Activated CD4-positive, alpha-beta T cell treated with anti-CD3 and anti-CD28 coated beads, Interleukin-2, amount 10 ng/mL, durations not matched to agents 24 days and 14 days (primary cell): ENCODE results near the gene MAOB. TPM values are rescaled to one million over a fixed set of nuclear protein-coding genes. Genes with fewer than 3 reads are reported as not detected.

Experiments used
- DNase-seq: peaks from one replicate; pipeline ENCODE4 v3.0.0; 2022
- H3K27ac Mint-ChIP-seq: one replicate; pipeline ENCODE4 v1.8.0; 2022; ENCODE audit warnings: mild to moderate bottlenecking, mixed read lengths
- H3K27me3 Mint-ChIP-seq: one replicate; pipeline ENCODE4 v1.8.0; 2022; ENCODE audit warnings: mixed read lengths
- H3K36me3 Mint-ChIP-seq: one replicate; pipeline ENCODE4 v1.8.0; 2022; ENCODE audit warnings: low read depth, mild to moderate bottlenecking, mixed read lengths
- H3K4me1 Mint-ChIP-seq: one replicate; pipeline ENCODE4 v1.8.0; 2021; ENCODE audit warnings: mixed read lengths
- H3K4me3 Mint-ChIP-seq: one replicate; pipeline ENCODE4 v1.8.0; 2022; ENCODE audit warnings: mild to moderate bottlenecking, moderate library complexity, mixed read lengths
- H3K9me3 Mint-ChIP-seq: one replicate; pipeline ENCODE4 v1.8.0; 2021; ENCODE audit warnings: mixed read lengths
- intact Hi-C: fragments of 100-400 bp; cut with micrococcal nuclease; formaldehyde crosslinking; loops from one replicate; pipeline ENCODE4 v1.15.1; 2023
- total RNA-seq: library from RNA; stranded (reverse); gene quantifications from 2 replicates; pipeline ENCODE4 v1.2.3, GENCODE V29; 2022

The MAOB gene
- total RNA-seq, 1 donor from 2014 or later = not detected

- Mint-ChIP-seq H3K27me3 (peaks cover 3% of the 10 kb centered on the region), H3K9me3 (no peaks in the 10 kb centered on the region), H3K4me1 (no peaks in the 10 kb centered on the region), H3K27ac (no peak overlapping the region), H3K36me3 (no peaks in the 10 kb centered on the region), H3K4me3 (no peak overlapping the region)
- no peak for DNase-seq
- intact Hi-C loops = no loop called here
Measured at GRCh38 chrX:43845776-43846175, 36.5 kb downstream of the MAOB start.

DNA sequence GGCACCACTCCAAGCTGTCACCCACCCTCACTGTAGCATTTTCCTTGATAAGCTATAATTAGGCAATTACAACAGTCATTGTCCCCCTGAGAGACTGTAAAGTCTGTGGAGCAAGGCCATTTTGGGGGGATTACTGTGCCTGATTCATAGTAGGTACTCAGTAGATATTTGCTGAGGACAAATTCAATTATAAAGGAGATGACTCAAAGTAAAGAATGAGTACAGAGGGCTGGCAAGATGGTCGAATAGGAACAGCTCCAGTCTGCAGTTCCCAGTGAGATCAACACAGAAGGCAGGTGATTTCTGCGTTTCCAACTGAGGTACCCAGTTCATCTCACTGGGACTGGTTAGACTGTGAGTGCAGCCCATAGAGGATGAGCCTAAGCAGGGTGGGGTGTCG lies 42.0 kb downstream of the MAOB start:
- no peak for DNase-seq
- no peak overlapping the region for H3K27ac Mint-ChIP-seq
- H3K9me3 Mint-ChIP-seq = no peaks in the 10 kb centered on the region
- H3K27me3 Mint-ChIP-seq = peaks cover 3% of the 10 kb centered on the region
- H3K4me3 Mint-ChIP-seq = no peak overlapping the region
- no peaks in the 10 kb centered on the region for H3K36me3 Mint-ChIP-seq
- H3K4me1 Mint-ChIP-seq = no peaks in the 10 kb centered on the region
- intact Hi-C loops = no loop called here

DNA sequence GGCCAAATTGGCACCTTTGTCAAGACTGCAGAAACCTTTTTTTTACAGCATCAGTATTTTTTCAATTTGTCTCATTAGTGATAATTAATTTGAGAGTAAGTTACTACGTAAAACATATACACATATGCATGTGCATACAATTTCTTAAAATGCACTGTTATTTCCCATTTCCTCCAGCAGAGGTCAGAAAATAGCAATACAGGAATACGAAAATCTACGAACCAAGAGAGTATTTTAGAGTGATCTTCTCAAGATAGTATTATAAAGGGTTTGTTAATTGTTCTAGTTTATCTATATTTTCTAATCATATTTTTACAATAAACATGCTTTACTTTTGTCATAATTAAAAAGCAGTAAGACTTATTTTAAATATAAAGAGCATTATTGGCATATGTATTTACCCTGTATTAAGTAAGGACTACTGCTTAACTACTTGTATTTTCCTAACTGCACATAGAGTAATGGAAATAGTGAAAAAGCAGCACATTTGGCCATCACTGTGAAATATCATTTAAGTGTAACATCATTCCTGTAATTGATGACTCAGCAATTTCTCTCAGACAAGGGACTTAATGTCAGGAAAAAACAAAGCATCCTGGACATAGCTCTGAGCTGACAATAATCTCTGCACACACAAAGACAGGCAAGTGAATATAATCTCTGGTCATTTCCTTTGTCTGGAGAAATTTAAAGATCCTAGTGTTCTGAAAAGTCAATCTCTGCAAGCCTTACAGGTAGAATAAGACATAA lies 45.6 kb downstream of the MAOB start:
- Mint-ChIP-seq H3K27ac (no peak overlapping the region), H3K9me3 (no peaks in the 10 kb centered on the region), H3K27me3 (peaks cover 3% of the 10 kb centered on the region), H3K4me3 (no peak overlapping the region), H3K4me1 (no peaks in the 10 kb centered on the region), H3K36me3 (no peaks in the 10 kb centered on the region)
- intact Hi-C loops = no loop called here
- DNase-seq = no peak

GRCh38 chrX:43835559-43835958 lies 46.7 kb downstream of the MAOB start:
- no peaks in the 10 kb centered on the region for H3K4me1 Mint-ChIP-seq
- no peaks in the 10 kb centered on the region for H3K36me3 Mint-ChIP-seq
- no peak for DNase-seq
- intact Hi-C loops = no loop called here
- no peak overlapping the region for H3K4me3 Mint-ChIP-seq
- no peaks in the 10 kb centered on the region for H3K9me3 Mint-ChIP-seq
- no peaks in the 10 kb centered on the region for H3K27me3 Mint-ChIP-seq
- no peak overlapping the region for H3K27ac Mint-ChIP-seq

GRCh38 chrX:43827791-43828190 lies 54.5 kb downstream of the MAOB start:
- no peak overlapping the region for H3K4me3 Mint-ChIP-seq
- H3K9me3 Mint-ChIP-seq = no peaks in the 10 kb centered on the region
- H3K27ac Mint-ChIP-seq = no peak overlapping the region
- no peaks in the 10 kb centered on the region for H3K27me3 Mint-ChIP-seq
- no peaks in the 10 kb centered on the region for H3K4me1 Mint-ChIP-seq
- no peaks in the 10 kb centered on the region for H3K36me3 Mint-ChIP-seq
- intact Hi-C loops = no loop called here
- no peak for DNase-seq

DNA sequence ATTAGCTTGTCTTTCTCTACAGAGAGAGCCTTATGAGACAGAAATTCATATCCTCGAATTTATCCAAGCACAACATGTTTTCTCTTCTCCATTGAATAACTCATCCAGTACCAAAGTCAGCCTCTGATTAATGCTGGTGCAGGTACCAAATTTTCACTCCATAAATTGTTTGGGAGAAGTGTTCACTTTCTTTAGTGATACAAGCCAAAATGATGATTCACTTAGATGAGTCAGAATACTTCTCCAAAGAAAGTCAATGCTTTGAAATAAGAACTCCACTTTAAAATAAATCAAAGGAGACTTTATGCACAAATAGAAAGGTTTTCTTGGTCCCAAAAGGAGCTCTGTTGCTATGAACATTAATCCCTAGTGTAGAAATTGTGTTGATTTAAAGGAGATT lies 60.2 kb downstream of the MAOB start:
- Mint-ChIP-seq H3K4me1 (no peaks in the 10 kb centered on the region), H3K27me3 (peaks cover 4% of the 10 kb centered on the region), H3K9me3 (peaks cover 3% of the 10 kb centered on the region), H3K4me3 (no peak overlapping the region), H3K36me3 (no peaks in the 10 kb centered on the region), H3K27ac (no peak overlapping the region)
- intact Hi-C loops = no loop called here
- DNase-seq = no peak

GRCh38 chrX:43817444-43817843 lies 64.8 kb downstream of the MAOB start:
- no peak for DNase-seq
- Mint-ChIP-seq H3K36me3 (no peaks in the 10 kb centered on the region), H3K4me3 (no peak overlapping the region), H3K27me3 (peaks cover 5% of the 10 kb centered on the region), H3K4me1 (peaks cover 8% of the 10 kb centered on the region), H3K27ac (no peak overlapping the region), H3K9me3 (peaks cover 5% of the 10 kb centered on the region)
- intact Hi-C loops = no loop called here

DNA sequence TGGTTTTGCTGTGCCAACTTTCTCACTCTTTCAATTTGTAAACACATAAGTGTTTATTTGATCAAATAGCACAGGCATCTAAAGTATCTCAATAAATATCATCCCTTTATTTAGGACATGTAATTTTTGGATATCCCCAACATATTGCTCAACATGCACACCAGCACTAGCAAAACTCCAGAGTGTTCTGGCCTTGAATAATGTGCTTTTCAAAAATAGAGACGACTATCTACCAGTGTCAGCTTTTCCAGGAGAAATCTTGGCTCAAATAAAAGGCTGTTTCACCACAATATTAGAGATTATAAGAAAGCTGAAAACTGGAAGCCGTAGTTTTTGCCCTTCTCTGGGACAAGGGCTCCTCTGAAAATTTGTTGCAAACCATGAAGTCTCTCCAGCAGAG lies 67.0 kb downstream of the MAOB start:
- Mint-ChIP-seq H3K4me3 (no peak overlapping the region), H3K4me1 (peaks cover 8% of the 10 kb centered on the region), H3K9me3 (peaks cover 5% of the 10 kb centered on the region), H3K27ac (no peak overlapping the region), H3K36me3 (no peaks in the 10 kb centered on the region), H3K27me3 (peaks cover 4% of the 10 kb centered on the region)
- intact Hi-C loops = no loop called here
- no peak for DNase-seq

- peaks cover 5% of the 10 kb centered on the region for H3K9me3 Mint-ChIP-seq
- no peak overlapping the region for H3K4me3 Mint-ChIP-seq
- no peaks in the 10 kb centered on the region for H3K36me3 Mint-ChIP-seq
- H3K27ac Mint-ChIP-seq = no peak overlapping the region
- peak; percentile 48 for DNase-seq
- peaks cover 4% of the 10 kb centered on the region for H3K27me3 Mint-ChIP-seq
- intact Hi-C loops = no loop called here
- H3K4me1 Mint-ChIP-seq = peaks cover 8% of the 10 kb centered on the region
Measured at GRCh38 chrX:43813898-43814297, 68.4 kb downstream of the MAOB start.

GRCh38 chrX:43813319-43813718 lies 68.9 kb downstream of the MAOB start:
- intact Hi-C loops = no loop called here

GRCh38 chrX:43809463-43809862 lies 72.8 kb downstream of the MAOB start:
- no peak overlapping the region for H3K27ac Mint-ChIP-seq
- H3K4me3 Mint-ChIP-seq = no peak overlapping the region
- H3K4me1 Mint-ChIP-seq = peaks cover 7% of the 10 kb centered on the region
- H3K9me3 Mint-ChIP-seq = no peaks in the 10 kb centered on the region
- no peaks in the 10 kb centered on the region for H3K36me3 Mint-ChIP-seq
- no peak for DNase-seq
- intact Hi-C loops = no loop called here
- H3K27me3 Mint-ChIP-seq = no peaks in the 10 kb centered on the region

More at GRCh38 chrX:43813319-43813718, 68.9 kb downstream of the MAOB start:
- H3K27ac Mint-ChIP-seq = no peak overlapping the region
- DNase-seq = no peak
- no peak overlapping the region for H3K4me3 Mint-ChIP-seq
- peaks cover 4% of the 10 kb centered on the region for H3K27me3 Mint-ChIP-seq
- H3K4me1 Mint-ChIP-seq = peaks cover 8% of the 10 kb centered on the region
- H3K36me3 Mint-ChIP-seq = no peaks in the 10 kb centered on the region
- peaks cover 5% of the 10 kb centered on the region for H3K9me3 Mint-ChIP-seq

- H3K4me3 Mint-ChIP-seq = no peak overlapping the region
- H3K36me3 Mint-ChIP-seq = no peaks in the 10 kb centered on the region
- H3K27ac Mint-ChIP-seq = no peak overlapping the region
- no peaks in the 10 kb centered on the region for H3K9me3 Mint-ChIP-seq
- no peaks in the 10 kb centered on the region for H3K27me3 Mint-ChIP-seq
- DNase-seq = no peak
- intact Hi-C loops = no loop called here
- no peaks in the 10 kb centered on the region for H3K4me1 Mint-ChIP-seq
Measured at GRCh38 chrX:43808231-43808630, 74.0 kb downstream of the MAOB start.

GRCh38 chrX:43805579-43805978 lies 76.7 kb downstream of the MAOB start:
- DNase-seq = no peak
- no peaks in the 10 kb centered on the region for H3K9me3 Mint-ChIP-seq
- intact Hi-C loops = no loop called here
- no peaks in the 10 kb centered on the region for H3K4me1 Mint-ChIP-seq
- H3K36me3 Mint-ChIP-seq = no peaks in the 10 kb centered on the region
- no peak overlapping the region for H3K27ac Mint-ChIP-seq
- H3K27me3 Mint-ChIP-seq = no peaks in the 10 kb centered on the region
- H3K4me3 Mint-ChIP-seq = no peak overlapping the region

- H3K36me3 Mint-ChIP-seq = no peaks in the 10 kb centered on the region
- no peak overlapping the region for H3K27ac Mint-ChIP-seq
- intact Hi-C loops = no loop called here
- H3K4me1 Mint-ChIP-seq = no peaks in the 10 kb centered on the region
- no peak for DNase-seq
- H3K4me3 Mint-ChIP-seq = no peak overlapping the region
- H3K27me3 Mint-ChIP-seq = no peaks in the 10 kb centered on the region
- H3K9me3 Mint-ChIP-seq = no peaks in the 10 kb centered on the region
Measured at GRCh38 chrX:43804021-43804420, 78.2 kb downstream of the MAOB start.
